Epithelial cell of prostate (primary cell): ENCODE results near the gene ZBTB46.
"Not testable (repeated sequence)": the region's sequence is repeated elsewhere in the genome, so short reads cannot be mapped to it uniquely, and the experiment has no call there.

Source experiments
- DNase-seq: peaks from one replicate; pipeline ENCODE4 v3.0.0-alpha.2; 2011; ENCODE audit warnings: low read depth, low spot score
- H3K27ac ChIP-seq: fragments of 450-650 bp; 2 replicates; pipeline ENCODE4 v1.5.1; 2017; ENCODE audit warnings: mild to moderate bottlenecking

ZBTB46 gene

DNA sequence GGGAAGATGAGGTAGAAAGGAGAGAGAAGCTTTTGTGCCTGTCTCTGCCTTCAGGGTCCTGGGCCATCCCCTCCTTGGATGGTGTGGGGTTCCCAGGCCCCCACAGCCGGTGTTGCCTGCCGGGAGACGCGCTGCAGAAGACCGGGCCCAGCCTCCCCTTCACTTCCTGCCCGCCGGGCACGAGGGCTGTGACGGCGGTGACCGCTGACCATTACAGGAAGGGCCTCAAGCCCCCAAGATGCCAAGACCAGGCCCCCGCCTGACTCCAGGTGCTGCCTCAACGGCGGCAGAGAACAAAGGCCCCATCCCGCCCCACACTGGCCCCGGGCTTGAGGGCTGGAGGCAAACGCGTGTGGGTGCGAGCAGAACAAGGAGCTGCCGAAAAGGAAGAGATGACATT is 38.2 kb downstream of the ZBTB46 start:
- no peak for DNase-seq
- no peak overlapping the region for H3K27ac ChIP-seq

DNA sequence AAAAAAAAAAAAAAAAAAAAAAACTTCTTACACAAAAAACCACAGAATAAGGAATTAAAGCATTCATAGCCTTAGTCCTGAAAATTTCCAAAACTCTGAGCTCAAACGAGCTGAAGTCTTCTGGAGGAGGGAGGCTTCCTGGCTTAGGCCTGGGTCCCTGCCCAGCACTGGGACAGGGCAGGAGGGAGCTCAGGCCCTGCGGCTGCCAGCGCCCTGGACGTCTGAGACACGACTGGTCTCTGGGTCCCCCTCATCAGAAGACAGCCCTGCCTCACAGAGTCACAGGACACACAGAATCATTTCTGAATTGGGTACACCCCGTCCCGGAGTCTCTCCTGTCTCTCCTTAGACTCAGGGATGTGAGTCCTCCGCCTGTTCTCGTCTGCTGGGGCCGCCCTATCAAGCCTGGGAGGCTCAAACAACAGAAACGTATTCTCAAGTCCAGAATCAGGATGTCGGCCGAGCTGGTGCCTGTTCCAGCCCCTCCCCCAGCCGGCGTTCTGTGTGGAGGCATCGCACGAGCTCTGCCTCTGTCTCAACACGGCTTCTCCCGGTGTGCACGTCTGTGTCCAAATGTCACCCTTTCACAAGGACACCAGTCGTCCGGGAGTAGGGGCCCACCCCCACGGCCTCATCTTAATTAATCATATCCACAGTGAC is 39.4 kb downstream of the ZBTB46 start:
- no peak for DNase-seq

DNA sequence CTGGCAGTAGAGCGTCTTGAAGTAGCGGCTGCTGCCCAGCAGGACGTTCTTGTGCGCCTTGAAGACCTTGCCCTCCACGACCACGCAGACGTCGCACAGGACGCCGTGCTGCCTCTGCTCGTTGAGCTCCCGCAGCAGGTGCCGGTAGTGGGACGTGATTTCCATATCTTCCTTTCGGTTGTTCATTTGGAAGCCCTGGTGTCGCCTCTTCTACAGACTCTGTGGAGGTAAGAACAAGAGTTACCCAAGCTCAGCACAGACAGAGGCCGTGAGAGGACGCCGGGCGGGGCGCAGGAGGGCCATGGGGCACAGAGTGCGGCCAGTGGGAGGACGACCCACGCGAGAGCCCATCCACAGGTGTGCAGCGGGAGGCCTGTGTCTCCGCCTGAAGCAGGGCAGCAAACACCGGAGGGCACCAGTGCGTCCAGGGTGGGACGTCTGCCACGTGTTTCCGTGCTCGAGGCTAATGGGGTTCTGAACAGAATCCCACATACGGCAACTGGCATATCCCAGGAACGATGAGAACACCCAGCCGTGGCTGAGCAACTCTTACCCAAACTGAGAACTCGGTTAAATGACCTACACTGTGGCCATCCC is 40.4 kb downstream of the ZBTB46 start:
- DNase-seq: no peak
- no peak overlapping the region for H3K27ac ChIP-seq

More for the DNA sequence above, 39.4 kb downstream of the ZBTB46 start:
- no peak overlapping the region for H3K27ac ChIP-seq

DNA sequence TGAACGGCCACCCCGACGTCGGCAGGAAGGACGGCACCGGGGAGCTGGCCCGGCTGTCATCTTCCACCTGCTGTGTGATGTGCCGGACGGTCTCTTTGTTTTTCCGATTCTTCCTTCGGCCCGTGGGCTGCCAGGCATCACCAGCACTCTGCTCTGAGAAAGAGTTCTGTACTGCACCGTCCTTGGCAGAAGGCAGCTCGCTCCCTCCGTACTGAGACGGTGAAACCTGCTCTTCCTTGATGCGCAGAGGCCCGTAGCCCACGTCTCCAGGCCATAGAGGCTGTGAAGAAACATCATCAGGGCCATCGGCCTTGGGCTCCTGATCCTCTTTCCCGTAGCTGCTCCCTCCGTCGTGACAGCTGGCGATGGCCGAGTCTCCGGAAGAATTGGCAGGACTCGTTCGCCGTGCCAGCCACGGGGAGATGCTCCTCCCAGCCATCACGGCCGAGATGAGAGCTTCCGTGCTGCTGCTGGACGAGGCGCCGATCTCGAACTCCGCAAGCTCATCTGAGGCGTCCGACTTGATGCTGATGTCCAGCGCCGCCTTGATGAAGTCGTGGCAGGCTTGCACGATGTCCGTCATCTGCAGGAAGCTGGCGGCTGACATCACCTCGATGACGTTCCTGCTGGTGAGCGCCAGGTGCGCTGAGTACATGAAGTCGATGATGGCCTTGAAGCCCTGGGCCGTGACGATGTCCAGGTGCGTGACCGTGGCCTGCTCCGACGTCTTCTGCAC is 41.1 kb downstream of the ZBTB46 start:
- H3K27ac ChIP-seq: no peak overlapping the region
- no peak for DNase-seq

DNA sequence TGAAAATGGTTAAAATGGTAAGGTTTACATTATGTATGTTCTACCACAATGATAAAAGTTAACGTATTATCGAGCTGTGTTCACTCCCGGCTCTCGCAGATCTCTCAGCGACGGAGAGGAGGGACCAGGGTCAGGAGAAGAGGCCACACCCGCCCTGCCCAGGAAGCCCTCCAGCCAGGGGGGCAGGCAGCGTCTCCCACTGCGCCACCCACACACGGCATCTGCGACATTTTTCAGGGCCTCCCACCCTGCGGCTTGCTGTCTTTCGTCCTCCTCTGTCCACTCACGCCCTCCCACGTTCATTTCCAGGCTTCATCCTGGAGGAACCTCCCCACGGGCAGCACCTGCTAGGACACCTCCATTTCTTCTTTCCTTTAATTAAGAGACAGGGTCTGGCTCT is 43.3 kb downstream of the ZBTB46 start:
- H3K27ac ChIP-seq: no peak overlapping the region
- DNase-seq: no peak

DNA sequence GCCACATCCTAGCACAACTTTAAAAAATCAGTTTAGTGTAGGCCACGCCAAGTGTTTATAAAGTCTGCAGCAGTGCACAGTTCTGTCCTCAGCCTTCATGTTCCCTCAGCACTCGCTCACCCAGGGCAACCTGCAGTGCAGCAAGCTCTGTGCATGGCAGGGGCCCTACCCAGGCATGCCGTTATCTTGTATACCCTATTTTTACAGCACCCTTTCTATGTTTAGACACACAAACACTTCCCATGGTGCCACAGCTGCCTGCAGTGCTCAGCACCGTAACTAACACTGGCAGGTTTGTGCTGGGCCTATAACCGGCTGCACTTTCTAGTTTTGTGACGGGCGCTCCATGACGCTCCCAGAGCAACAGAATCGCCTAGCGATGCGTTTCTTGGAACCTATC is 43.8 kb downstream of the ZBTB46 start:
- no peak for DNase-seq

DNA sequence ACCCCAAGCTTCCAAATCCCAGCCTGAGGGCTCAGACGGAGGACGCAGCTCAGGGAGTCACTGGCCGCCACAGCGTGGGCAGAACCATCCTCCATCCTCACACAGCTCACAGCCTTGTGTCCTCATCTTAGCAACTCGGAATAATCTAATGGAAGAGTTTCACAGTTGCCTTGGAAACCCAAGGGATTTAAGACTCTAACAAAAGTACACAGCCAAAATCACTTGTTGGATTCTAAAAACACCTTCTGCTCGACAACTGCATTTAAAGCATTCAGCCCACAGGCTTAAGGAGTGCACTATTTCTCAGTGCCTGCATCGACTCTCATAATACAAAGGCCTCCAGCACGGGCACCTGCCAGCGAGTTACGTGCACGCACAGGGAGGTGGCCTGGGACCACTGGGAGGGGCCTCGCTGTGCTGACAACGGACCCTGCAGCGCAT is 45.4 kb downstream of the ZBTB46 start:
- H3K27ac ChIP-seq: no peak overlapping the region
- no peak for DNase-seq

More for the DNA sequence above, 43.8 kb downstream of the ZBTB46 start:
- H3K27ac ChIP-seq: no peak overlapping the region

DNA sequence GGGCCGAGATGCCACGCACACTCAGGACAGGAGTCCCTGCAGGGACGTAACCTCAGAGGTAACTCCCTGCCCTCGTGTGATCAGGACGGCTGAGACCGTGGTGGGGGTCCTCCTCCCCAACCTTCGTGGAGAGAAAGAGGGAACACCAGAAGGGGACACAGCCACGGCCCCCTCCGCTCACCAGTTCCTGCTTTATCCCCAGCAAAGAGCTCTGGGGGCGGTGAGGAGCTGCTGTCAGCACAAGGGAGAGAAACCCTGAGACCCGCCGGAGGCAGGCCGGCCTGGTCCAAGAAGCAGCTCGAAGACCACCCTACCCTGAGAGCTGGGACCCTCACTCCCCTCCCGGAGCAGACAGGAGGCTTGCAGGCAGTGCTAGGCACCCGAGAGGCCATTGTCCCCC is 47.1 kb downstream of the ZBTB46 start:
- no peak for DNase-seq

DNA sequence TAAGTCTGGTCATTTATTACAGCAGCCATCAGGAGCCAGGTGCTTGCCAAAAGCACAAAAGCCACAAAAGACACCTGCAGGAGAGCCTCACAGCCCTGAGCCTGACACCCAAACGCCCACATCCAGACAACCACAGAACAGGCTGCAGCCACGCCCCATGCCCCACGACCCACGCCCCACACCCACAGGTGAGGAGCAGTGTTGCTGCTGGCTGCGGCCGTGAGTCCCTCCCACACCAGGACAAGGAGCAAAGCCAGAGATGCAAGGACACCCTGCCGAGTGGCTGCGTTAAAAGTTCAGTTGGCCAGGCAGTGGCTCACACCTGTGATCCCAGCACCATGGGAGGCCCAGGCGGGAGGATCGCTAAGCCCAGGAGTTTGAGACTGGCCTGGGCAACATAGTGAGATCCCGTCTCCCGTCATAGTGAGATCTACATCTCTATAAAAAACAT is 48.5 kb downstream of the ZBTB46 start:
- no peak overlapping the region for H3K27ac ChIP-seq
- DNase-seq: no peak

More for the DNA sequence above, 47.1 kb downstream of the ZBTB46 start:
- H3K27ac ChIP-seq: no peak overlapping the region

DNA sequence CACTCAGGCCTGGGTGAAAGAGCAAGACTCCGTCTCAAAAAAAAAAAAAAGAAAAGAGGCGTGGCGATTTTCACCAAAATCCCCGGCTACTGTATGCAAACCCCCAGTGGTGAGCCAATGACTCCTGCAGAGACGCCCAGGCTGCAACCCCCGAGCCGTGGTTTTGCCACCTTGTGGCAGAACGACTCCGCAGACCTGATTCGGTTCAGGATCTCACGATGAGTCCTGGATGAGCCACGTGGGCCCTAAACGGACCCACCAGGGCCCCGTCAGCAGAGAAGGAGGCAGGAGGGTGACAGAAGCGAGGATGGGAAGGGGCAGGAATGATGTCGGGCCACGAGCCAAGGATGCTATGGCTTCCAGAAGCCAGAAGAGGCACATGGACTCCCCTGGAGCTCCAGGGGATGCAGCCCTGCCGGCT is 49.0 kb downstream of the ZBTB46 start:
- DNase-seq: no peak
- no peak overlapping the region for H3K27ac ChIP-seq

DNA sequence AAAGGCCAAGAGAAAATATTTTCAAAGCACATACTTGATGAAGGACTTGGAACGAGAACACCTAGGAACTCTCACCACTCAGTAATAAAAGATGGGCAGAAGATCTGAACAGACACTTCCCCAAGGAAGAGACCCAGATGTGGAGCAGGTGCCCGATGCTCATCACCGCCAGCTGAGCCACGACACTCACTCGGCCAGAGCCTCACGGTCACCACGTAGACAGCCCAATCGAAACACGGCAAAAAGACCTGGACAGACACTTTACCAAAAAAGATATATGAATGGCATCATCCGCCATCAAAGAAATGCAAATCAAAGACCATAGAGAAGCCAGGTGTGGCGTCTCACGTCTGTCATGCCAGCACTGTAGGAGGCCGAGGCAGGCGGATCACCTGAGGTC is 49.9 kb downstream of the ZBTB46 start:
- H3K27ac ChIP-seq: no peak overlapping the region
- no peak for DNase-seq

DNA sequence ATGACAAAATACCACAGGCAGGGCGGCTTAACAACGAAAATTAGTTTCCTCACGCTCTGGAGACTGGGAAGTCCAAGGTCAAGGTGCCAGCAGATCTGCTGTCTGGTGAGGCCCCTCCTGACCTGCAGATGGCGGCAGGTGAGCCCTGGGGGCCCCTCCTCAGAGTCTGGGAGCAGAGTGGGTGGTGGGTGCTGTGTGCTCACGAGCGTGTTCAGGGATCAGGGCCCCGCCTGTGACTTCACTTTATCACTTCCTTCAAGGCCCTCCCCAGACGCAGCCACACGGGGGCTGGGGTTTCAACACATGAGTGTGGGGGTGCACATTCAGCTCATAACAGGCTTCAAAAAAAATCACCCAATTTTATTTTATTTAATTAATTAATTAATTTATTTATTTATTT is 52.2 kb downstream of the ZBTB46 start:
- no peak for DNase-seq
- no peak overlapping the region for H3K27ac ChIP-seq

DNA sequence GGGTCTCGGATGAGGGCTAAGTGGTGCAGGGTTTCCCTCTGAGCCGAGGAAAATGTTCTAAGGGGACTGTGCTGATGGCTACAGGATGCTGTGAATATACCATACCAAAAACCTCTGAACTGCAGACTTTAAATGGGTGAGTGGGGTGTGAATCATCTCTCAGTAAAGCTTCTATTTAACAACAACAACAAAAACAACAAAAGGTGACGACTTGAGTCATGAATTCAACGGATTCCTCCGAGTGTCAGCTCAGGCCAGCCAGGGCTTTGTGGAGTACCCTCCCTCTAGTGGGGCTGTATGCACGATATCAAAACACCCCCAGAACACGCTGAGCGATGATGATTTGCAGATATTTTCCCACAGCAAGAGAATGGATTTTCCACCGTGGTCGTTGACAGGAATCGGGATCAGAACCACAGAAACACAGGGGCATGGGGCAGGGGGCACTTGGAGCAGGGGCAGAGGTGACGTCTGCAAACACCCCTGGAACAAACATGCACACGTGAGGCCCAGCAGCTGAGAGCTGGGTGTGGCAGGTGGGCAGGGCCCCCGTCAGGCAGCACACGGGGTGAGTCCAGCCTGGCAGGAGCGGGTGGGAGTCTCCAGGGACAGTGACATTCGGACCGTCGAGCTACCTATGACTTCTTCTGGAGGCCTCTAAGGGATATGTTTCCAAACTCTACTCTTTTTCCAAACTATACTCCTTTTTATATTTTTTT is 52.9 kb downstream of the ZBTB46 start:
- H3K27ac ChIP-seq: no peak overlapping the region
- DNase-seq: no peak

DNA sequence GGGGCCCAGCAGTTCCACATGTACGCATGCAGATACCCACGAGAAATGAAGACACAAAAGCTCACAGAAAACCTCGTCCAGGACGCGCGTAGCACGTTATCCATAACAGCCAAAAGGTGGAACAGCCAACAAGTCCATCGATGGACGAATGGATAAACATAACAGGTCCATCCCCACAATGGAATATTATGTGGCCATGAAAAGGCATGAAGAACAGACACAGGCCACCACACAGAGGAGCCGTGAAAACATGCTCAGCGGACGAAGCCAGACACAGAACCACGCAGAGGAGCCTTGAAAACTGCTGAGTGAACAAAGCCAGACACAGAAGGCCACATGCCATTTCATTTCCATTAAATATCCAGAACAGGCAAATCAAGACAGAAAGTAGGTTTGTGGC is 53.5 kb downstream of the ZBTB46 start:
- H3K27ac ChIP-seq: no peak overlapping the region
- no peak for DNase-seq

DNA sequence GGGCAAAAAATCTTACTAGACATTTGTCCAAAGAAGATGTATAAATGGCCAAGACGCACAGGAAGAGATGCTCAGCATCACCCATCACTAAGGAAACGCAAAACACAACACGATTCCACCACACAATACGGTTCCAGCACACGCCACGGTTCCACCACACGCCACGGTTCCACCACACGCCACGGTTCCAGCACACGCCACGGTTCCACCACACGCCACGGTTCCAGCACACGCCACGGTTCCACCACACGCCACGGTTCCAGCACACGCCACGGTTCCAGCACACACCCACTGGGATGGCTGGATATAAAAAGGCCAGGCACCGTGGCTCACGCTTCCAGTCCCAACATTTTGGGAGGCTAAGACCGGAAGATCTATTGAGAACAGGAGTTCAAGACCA is 54.2 kb downstream of the ZBTB46 start:
- DNase-seq, H3K27ac ChIP-seq: not testable (repeated sequence)

DNA sequence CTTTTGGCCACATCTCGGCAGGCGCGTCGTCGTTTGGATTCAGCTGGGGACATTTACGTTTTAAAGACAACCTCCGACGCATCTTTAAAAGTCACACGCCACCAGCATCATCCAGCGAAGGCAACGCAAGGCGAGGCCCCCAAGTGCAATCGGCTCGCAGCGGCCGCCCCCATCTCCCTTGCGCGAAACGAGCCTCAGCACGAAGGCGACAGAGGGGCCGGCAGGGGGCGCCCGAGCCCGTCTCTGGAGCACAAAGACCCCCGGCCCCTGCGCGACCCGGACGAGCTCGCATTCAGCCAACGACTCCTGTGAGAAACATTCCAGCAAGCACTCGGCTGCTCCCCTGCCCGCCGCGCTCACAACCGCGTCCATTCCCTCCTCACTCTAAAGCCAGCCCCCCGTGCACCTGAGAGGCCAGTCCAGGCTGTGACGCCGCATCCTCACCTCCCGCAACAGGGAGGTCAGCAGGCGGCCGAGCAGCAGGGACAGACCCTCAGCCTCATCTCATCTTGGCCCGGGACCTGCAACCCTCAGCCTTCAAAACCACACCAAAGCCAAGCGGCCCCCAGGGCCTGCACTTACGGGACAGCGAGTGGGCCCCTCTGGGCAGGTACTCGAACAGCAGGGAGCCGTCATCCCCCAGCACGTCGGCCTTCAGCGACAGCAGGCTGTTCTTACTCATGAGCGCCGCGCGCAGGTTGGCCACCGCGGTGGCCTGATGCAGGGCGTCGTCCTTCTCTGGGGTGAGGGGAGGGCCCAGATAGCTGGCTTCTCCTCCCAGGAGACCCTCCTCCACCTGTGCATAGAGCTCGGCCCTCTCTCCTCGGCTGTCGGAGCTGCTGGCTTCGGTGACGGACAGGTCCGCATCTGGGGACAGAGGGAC is 55.7 kb downstream of the ZBTB46 start:
- H3K27ac ChIP-seq: no peak overlapping the region

DNA sequence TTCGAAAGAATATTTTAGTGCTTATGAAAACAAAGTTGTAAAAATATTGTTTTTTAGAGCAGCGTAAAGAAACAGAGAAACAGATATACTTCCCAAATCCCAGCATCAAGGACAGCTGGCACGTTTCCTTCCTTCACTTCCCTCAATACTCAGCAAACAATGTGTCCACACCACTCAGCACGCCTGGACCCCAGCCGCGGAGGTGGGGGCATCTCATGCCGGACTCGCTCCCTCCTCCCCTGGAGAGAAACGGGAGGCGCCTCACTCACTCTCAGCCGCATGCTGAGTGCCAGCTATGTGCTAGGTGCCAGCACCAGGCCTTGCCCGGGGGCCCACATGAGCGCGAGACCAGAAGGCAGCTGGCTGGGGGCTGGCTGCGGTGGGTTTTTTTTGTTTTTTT is 56.8 kb downstream of the ZBTB46 start:
- DNase-seq: no peak
- no peak overlapping the region for H3K27ac ChIP-seq

More for the DNA sequence above, 55.7 kb downstream of the ZBTB46 start:
- DNase-seq: no peak

DNA sequence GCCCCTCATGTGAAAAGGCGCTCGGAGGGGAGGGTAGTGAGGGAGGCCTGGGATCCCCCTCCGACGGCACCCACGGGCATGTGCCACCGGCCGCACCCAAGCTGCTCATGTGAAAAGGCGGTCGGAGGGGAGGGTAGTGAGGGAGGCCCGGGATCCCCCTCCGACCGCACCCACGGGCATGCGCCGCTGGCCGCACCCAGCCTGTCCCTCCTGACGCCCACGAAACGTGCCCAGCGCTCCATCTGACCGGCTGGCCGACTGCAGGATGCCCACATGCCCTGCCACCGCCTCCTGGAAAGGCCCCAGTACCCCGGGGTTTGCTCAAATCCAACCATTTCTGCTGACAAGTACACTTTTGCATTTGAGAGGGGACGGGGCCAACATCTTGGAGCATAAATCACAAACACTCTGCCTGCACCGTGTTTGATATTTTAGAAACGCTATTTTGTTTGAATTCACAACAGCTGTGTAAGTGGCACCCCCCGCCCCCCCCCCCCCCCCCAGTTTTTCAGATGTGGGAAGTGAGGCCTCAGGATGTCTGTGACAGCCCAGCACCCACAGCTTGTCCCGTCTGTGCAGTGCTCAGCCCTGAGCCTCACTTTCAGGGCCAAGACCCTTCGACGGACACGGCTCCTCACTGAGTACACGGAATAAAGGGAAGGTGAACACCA is 57.4 kb downstream of the ZBTB46 start:
- DNase-seq: no peak
- H3K27ac ChIP-seq: no peak overlapping the region

DNA sequence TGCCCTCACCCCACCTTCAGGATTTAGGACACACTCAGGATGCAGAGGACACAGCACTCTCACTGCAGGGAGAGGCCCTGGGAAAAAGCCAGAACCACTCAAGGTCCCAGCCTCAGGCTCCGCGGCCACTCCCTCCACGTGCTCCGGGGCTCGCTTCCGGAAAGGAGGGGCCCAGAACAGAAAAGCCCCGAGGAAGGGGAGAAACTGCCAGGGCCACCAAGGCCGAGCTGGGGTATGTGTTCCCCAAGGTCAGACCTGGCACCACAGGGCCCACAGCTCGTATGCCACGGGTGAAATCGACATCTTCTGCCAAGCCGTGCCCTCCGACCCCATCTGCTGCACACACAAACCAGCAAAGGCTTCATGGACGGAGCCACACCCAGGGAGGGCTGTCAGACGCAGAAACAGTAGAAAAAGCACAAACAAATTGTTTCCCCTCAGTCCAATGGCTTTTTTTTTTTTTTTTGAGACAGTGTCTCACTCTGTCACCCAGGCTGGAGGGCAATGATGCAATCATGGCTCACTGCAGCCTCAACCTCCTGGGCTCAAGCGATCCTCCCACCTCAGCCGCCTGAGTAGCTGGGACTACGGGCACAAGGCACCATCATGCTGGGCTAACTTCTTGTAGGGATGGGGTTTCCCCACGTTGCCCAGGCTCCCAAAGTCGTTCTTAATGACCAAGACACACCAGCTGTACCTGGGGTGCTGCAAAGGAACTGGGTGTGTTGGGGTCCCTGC is 58.1 kb downstream of the ZBTB46 start:
- DNase-seq: no peak
- no peak overlapping the region for H3K27ac ChIP-seq
